K562 (cell line): Measurements from ENCODE around the gene SRPX. TPM values are rescaled to one million over a fixed set of nuclear protein-coding genes. Genes with fewer than 3 reads are reported as not detected.

Experiments
- ATAC-seq: fragments of 200-7000 bp; cut with Tn5 transposase; 3 replicates; pipeline ENCODE4 v1.9.1; 2020; ENCODE audit warnings: moderate library complexity
- BruUV-seq: library from RNA; stranded (reverse); fragments of 400-500 nt; replicated peaks from 2 replicates; lab custom pipeline; 2021; lab: Mats Ljungman, UMichigan
- CTCF ChIA-PET: fragments of 300-600 bp; formaldehyde crosslinking; extraction: SDS; loops from one replicate; lab custom pipeline; 2021; ENCODE audit warnings: low intra/inter-chr PET ratio; lab: Yijun Ruan, JAX
- POLR2A ChIA-PET: fragments of 300-600, 350-650 bp; sonication (Branson Sonifier 250); formaldehyde crosslinking; extraction: SDS; loops from one replicate; lab custom pipeline; 2021; ENCODE audit warnings: antibody characterized with exemption, inconsistent platforms; lab: Yijun Ruan, JAX
- DNase-seq, 4 experiments: peaks; one replicate each; pipeline versions ENCODE4 v3.0.0 to v3.0.0-alpha.2; 2011 to 2018; ENCODE audit warnings: low spot score in 3 of 4, mixed read lengths in 3 of 4; ENCODE audit errors: extremely low read depth in 1 of 4
- FAIRE-seq: peaks from 2 replicates; lab custom pipeline; 2011; peaks lifted over from hg19 to GRCh38; lab: Jason Lieb, UNC
- H2AFZ ChIP-seq: 2 replicates; pipeline ENCODE4 v1.6.0; 2011; ENCODE audit warnings: low read depth, low read length, control low read depth, inconsistent platforms
- H3K27ac ChIP-seq: fragments of 200-600 bp; 3 replicates; pipeline ENCODE4 v1.8.0; 2011; ENCODE audit warnings: low read depth, mild to moderate bottlenecking, control low read depth, inconsistent platforms, low read length, moderate library complexity, mixed read lengths; ENCODE audit errors: extremely low read depth
- H3K27me3 ChIP-seq, 2 experiments: fragments of 300-600 bp in 1 of 2; 2 replicates in 1 of 2; 3 replicates in 1 of 2; pipeline versions ENCODE4 v1.6.0 to v1.8.0; 2011; ENCODE audit warnings: inconsistent platforms in 2 of 2, low read length in 2 of 2, mild to moderate bottlenecking in 1 of 2, mixed read lengths in 1 of 2, moderate library complexity in 1 of 2; ENCODE audit not compliant: control insufficient read depth in 2 of 2, insufficient read depth in 2 of 2
- H3K36me3 ChIP-seq: fragments of 300-600 bp; 3 replicates; pipeline ENCODE4 v1.8.0; 2011; ENCODE audit warnings: mild to moderate bottlenecking, low read length, inconsistent platforms; ENCODE audit not compliant: control insufficient read depth, insufficient read depth
- H3K4me1 ChIP-seq, 2 experiments: fragments of 200-600 bp in 1 of 2; replicated peaks in 1 of 2; 2 replicates in 1 of 2; 3 replicates in 1 of 2; pipeline versions ENCODE4 v1.5.1 to v1.8.0; 2011; ENCODE audit warnings: inconsistent platforms in 2 of 2, low read length in 2 of 2, mild to moderate bottlenecking in 1 of 2, mixed read lengths in 1 of 2, moderate library complexity in 1 of 2; ENCODE audit not compliant: control insufficient read depth in 2 of 2, insufficient read depth in 2 of 2
- H3K4me2 ChIP-seq: 2 replicates; pipeline ENCODE4 v1.6.1; 2011; ENCODE audit warnings: low read length, control low read depth, inconsistent platforms, mixed read lengths; ENCODE audit not compliant: insufficient read depth
- H3K4me3 ChIP-seq: fragments of 200-600 bp; sonication (generic), shearing (Covaris generic); 2 replicates; pipeline ENCODE4 v1.5.1; 2016; ENCODE audit warnings: control low read depth, inconsistent platforms
- H3K79me2 ChIP-seq: fragments of 200-600 bp; 3 replicates; pipeline ENCODE4 v1.8.0; 2011; ENCODE audit warnings: low read length, inconsistent platforms; ENCODE audit not compliant: control insufficient read depth, insufficient read depth
- H3K9ac ChIP-seq, 2 experiments: 2 replicates each; pipeline versions ENCODE4 v1.6.0 to v1.6.1; 2011; ENCODE audit warnings: low read depth in 2 of 2, low read length in 2 of 2, control low read depth in 1 of 2, inconsistent platforms in 1 of 2, mild to moderate bottlenecking in 1 of 2, mixed read lengths in 1 of 2; ENCODE audit not compliant: insufficient read depth in 1 of 2
- H3K9me1 ChIP-seq: one replicate; pipeline ENCODE4 v1.6.0; 2011; ENCODE audit warnings: inconsistent platforms, mild to moderate bottlenecking, low read length, moderate library complexity; ENCODE audit not compliant: control insufficient read depth, insufficient read depth
- H3K9me3 ChIP-seq: replicated peaks from 2 replicates; pipeline ENCODE4 v1.5.1; 2011; ENCODE audit warnings: low read depth, low read length, inconsistent platforms; ENCODE audit not compliant: control insufficient read depth, insufficient read depth
- H4K20me1 ChIP-seq: replicated peaks from 2 replicates; pipeline ENCODE4 v1.6.1; 2011; ENCODE audit warnings: low read length, inconsistent platforms, mixed read lengths; ENCODE audit not compliant: control insufficient read depth, insufficient read depth
- CHD2 ChIP-seq: IDR thresholded peaks from 2 replicates; pipeline ENCODE4 v1.6.1; 2011; ENCODE audit warnings: low read depth, low read length
- CLOCK ChIP-seq: fragments of 250-450 bp; sonication (Bioruptor Pico); IDR thresholded peaks from 2 replicates; pipeline ENCODE4 v1.4.0; 2020; ENCODE audit warnings: mild to moderate bottlenecking, moderate library complexity, borderline replicate concordance
- DPF2 ChIP-seq: fragments of 450-650 bp; IDR thresholded peaks from 2 replicates; pipeline ENCODE4 v1.6.1; 2016
- ETV6 ChIP-seq, 3 experiments: fragments of 150-350 bp in 1 of 3; sonication (generic) in 1 of 3; formaldehyde crosslinking in 1 of 3; IDR thresholded peaks; 2 replicates each; pipeline versions ENCODE4 v1.6.1 to v1.8.0; 2014 to 2022; ENCODE audit warnings: borderline replicate concordance in 2 of 3, low read depth in 2 of 3, antibody characterized with exemption in 1 of 3, low read length in 1 of 3, mild to moderate bottlenecking in 1 of 3, missing genetic modification reagents in 1 of 3
- GATAD2A ChIP-seq: fragments of 450-650 bp; IDR thresholded peaks from 2 replicates; pipeline ENCODE4 v1.6.1; 2017
- HNRNPLL ChIP-seq: fragments of 200-400 bp; formaldehyde crosslinking; IDR thresholded peaks from 2 replicates; pipeline ENCODE4 v1.6.1; 2017; ENCODE audit warnings: low read length, low read depth, mild to moderate bottlenecking; ENCODE audit not compliant: poor library complexity, severe bottlenecking
- MAX ChIP-seq: sonication (generic); formaldehyde crosslinking; IDR thresholded peaks from 2 replicates; pipeline ENCODE4 v1.9.0; 2022; ENCODE audit warnings: mild to moderate bottlenecking, missing genetic modification reagents
- MED1 ChIP-seq: sonication (generic); formaldehyde crosslinking; IDR thresholded peaks from 2 replicates; pipeline ENCODE4 v1.8.1; 2023; ENCODE audit warnings: missing genetic modification reagents, borderline replicate concordance
- THRA ChIP-seq: fragments of 450-650 bp; IDR thresholded peaks from 2 replicates; pipeline ENCODE4 v1.6.1; 2017; ENCODE audit warnings: mild to moderate bottlenecking, moderate library complexity
- TSC22D4 ChIP-seq: fragments of 450-650 bp; IDR thresholded peaks from 2 replicates; pipeline ENCODE4 v1.6.1; 2016; ENCODE audit warnings: missing genetic modification characterization, missing biosample characterization, control low read depth
- ZC3H8 ChIP-seq: fragments of 450-650 bp; IDR thresholded peaks from 2 replicates; pipeline ENCODE4 v1.6.1; 2017
- ZNF282 ChIP-seq: sonication (generic); formaldehyde crosslinking; IDR thresholded peaks from 2 replicates; pipeline ENCODE4 v1.8.1; 2023; ENCODE audit warnings: missing genetic modification reagents
- ZNF717 ChIP-seq: fragments of 250-450 bp; sonication (Bioruptor Pico); IDR thresholded peaks from 2 replicates; pipeline ENCODE4 v1.5.0; 2021
- WGBS: fragments of 100-300 bp; shearing (Covaris generic); methylation state at CpG from one replicate; pipeline ENCODE4 v1.1.6; 2016; ENCODE audit warnings: low coverage, mixed read lengths; ENCODE audit not compliant: insufficient coverage; ENCODE audit errors: missing lambda C conversion rate; 5-methylcytosine and 5-hydroxymethylcytosine counted together
- in situ Hi-C: fragments of 300-500 bp; cut with MboI; formaldehyde crosslinking; loops from 4 replicates; pipeline ENCODE4 v1.15.0; 2018; ENCODE audit warnings: inconsistent platforms, mixed read lengths
- intact Hi-C: fragments of 100-400 bp; cut with micrococcal nuclease; formaldehyde crosslinking; loops from 2 replicates; pipeline ENCODE4 v1.14.2; 2022
- polyA plus RNA-seq, 8 experiments: library from polyadenylated mRNA; depleted of rRNA in 4 of 8; stranded (reverse) in 5 of 8; unstranded in 3 of 8; fragments of >200 nt; fragmentation: Nextera tagmentation in 2 of 8; fragmentation: Illumina TruSeq in 1 of 8; extraction: Ambion mirVana in 2 of 8; extraction: Trizol in 1 of 8; gene quantifications; 2 replicates each; pipeline versions ENCODE4 v1.2.1 to v1.2.3, GENCODE V29; 2011 to 2014; ENCODE audit warnings: inconsistent platforms in 1 of 8, missing spikeins in 1 of 8
- total RNA-seq, 7 experiments: library from RNA; depleted of rRNA in 6 of 7; stranded (reverse); fragments of >200 nt in 6 of 7; fragmentation: Illumina TruSeq in 2 of 7; extraction: Trizol in 2 of 7; gene quantifications; 2 replicates each; pipeline versions ENCODE4 v1.2.1 to v1.2.3, GENCODE V29; 2011 to 2021; ENCODE audit warnings: low replicate concordance in 1 of 7

SRPX gene
- total and polyA plus RNA-seq, 9 of the 15 experiments (the other 6 are each of a cell fraction or from before 2014, with no cell fraction given), result 0.11 to 0.77 (median 0.38) TPM; not detected in 2

DNA sequence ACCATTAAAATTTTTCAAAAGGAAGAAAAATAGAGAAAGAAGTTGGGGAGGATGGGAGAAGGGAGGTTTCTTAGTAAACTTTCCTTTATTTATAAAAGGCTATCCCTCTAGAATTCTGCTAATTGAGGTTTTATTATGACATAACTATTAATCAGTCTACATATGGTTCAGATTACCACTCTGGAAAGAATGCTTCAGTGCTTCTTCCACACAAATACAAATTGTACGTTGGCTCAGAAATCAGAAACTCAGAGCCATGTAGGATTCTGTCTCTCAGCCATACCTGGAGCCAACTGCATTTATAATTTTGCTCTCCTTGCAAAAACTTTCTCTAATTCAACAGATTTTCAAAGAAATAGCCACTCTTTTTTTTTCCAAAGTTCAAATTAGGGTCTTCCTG lies 37.1 kb downstream of the SRPX start:
- BruUV-seq, result no TSS peak
- ChIA-PET POLR2A (no interaction called here), CTCF (interaction anchor here (0.6 kb wide), 1 partner anchor 76 kb away, joined by 3 read pairs; no protein-coding TSS in a partner anchor)
- TF ChIP-seq THRA (no peak), ZC3H8 (no peak)
- H3K27ac ChIP-seq, result no peak overlapping the region
- H3K27me3 ChIP-seq, result no peaks in the 10 kb centered on the region
- ATAC-seq (no peak), FAIRE-seq (no peak), DNase-seq (no peak)
- no peaks in the 10 kb centered on the region for H3K4me1 ChIP-seq
- WGBS, result 0% methylated on average over 1 of the region's 1 CpG
- H3K4me2 ChIP-seq, result no peak overlapping the region
- no peak overlapping the region for H3K9ac ChIP-seq
- in situ Hi-C loops, result no loop called here
- no peaks in the 10 kb centered on the region for H3K9me3 ChIP-seq
- no peaks in the 10 kb centered on the region for H3K79me2 ChIP-seq
- no peaks in the 10 kb centered on the region for H3K9me1 ChIP-seq
- no peak overlapping the region for H3K4me3 ChIP-seq
- H4K20me1 ChIP-seq, result no peaks in the 10 kb centered on the region
- H3K36me3 ChIP-seq, result no peaks in the 10 kb centered on the region
- intact Hi-C loops, result no loop called here
- no peak overlapping the region for H2AFZ ChIP-seq

DNA sequence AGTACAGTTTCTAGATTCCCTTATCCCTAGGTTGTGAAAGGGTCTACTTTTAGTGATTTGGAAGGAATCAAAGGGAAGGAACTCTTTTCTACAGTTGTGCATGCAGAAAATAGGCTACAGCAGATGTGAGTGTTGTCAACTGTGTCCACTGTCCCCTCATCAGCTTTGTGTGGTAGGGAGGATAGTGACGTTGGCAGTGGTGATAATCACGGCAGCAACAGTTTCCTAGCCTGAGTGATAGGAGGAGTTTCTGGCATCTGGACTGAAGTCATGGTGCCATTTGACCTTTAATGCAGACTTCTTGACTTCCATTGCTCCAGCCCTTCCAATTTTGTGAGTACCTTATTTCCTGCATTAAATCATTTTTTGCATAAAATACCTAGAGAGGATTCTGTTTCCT lies 39.3 kb downstream of the SRPX start:
- WGBS, result 0% methylated on average over 2 of the region's 2 CpGs
- Histone ChIP-seq H3K4me2 (no peak overlapping the region), H3K4me3 (no peak overlapping the region), H2AFZ (no peak overlapping the region), H3K4me1 (no peaks in the 10 kb centered on the region), H3K36me3 (no peaks in the 10 kb centered on the region), H3K9me1 (no peaks in the 10 kb centered on the region), H3K27me3 (no peaks in the 10 kb centered on the region; a peak in 1 of 5 replicates), H3K9ac (no peak overlapping the region), H3K79me2 (no peaks in the 10 kb centered on the region), H4K20me1 (no peaks in the 10 kb centered on the region), H3K9me3 (no peaks in the 10 kb centered on the region), H3K27ac (no peak overlapping the region)
- in situ Hi-C loops (no loop called here), intact Hi-C loops (no loop called here)
- no peak for ATAC-seq
- ChIA-PET POLR2A (no interaction called here), CTCF (no interaction called here)
- FAIRE-seq, result no peak
- no TSS peak for BruUV-seq
- no peak for DNase-seq
- no peak for TF ChIP-seq CLOCK (CRISPR knock-in tag)
- TF ChIP-seq CHD2, result no peak
- TF ChIP-seq DPF2, result no peak
- no peak for TF ChIP-seq ETV6 (IDR thresholded peaks at IDR 0.05; ENCODE audit: borderline replicate concordance in 1 of 2, low read depth in 2 of 2, low read length in 1 of 2)
- TF ChIP-seq ETV6 (CRISPR knock-in tag; IDR thresholded peaks at IDR 0.05; ENCODE audit: borderline replicate concordance), result no peak
- TF ChIP-seq MAX (CRISPR knock-in tag), result no peak
- TF ChIP-seq ZNF282 (CRISPR knock-in tag), result no peak
- no peak for TF ChIP-seq MED1
- TF ChIP-seq TSC22D4 (tag), result no peak
- TF ChIP-seq ZNF717 (CRISPR knock-in tag), result no peak
- TF ChIP-seq HNRNPLL, result no peak
- no peak for TF ChIP-seq GATAD2A
